Spleen (tissue), 11 donors: Measurements from ENCODE around the gene TMEM176B. TPM values are rescaled to one million over a fixed set of nuclear protein-coding genes. Genes with fewer than 3 reads are reported as not detected.

Experiments used
- DNase-seq: peaks from one replicate; pipeline ENCODE4 v3.0.0-alpha.2; 2020
- H3K27ac ChIP-seq, 8 donors: fragments of 200-600 bp; sonication (generic) in 7 of 8; 1 replicate in 4 of 8; 2 replicates in 4 of 8; pipeline versions ENCODE4 v1.5.0 to v1.8.0; 2016 to 2021; ENCODE audit warnings: inconsistent platforms in 4 of 8, mild to moderate bottlenecking in 4 of 8, moderate library complexity in 1 of 8
- H3K27me3 ChIP-seq, 7 donors: fragments of 200-600 bp; sonication (generic) in 6 of 7; replicated peaks in 1 of 7; 1 replicate in 4 of 7; 2 replicates in 3 of 7; pipeline versions ENCODE4 v1.5.0 to v1.8.0; 2016 to 2021; ENCODE audit warnings: inconsistent platforms in 3 of 7, mild to moderate bottlenecking in 1 of 7
- H3K36me3 ChIP-seq, 6 donors: fragments of 200-600 bp; sonication (generic) in 5 of 6; 1 replicate in 4 of 6; 2 replicates in 2 of 6; pipeline versions ENCODE4 v1.5.0 to v1.8.0; 2016 to 2021; ENCODE audit warnings: inconsistent platforms in 2 of 6
- H3K4me1 ChIP-seq, 6 donors: fragments of 200-600 bp; sonication (generic) in 5 of 6; 1 replicate in 3 of 6; 2 replicates in 3 of 6; pipeline versions ENCODE4 v1.5.0 to v1.8.0; 2016 to 2021; ENCODE audit warnings: inconsistent platforms in 3 of 6
- H3K4me3 ChIP-seq, 8 donors: fragments of 200-600 bp; sonication (generic) in 7 of 8; 1 replicate in 4 of 8; 2 replicates in 4 of 8; pipeline versions ENCODE4 v1.5.0 to v1.8.0; 2016 to 2021; ENCODE audit warnings: inconsistent platforms in 4 of 8, mild to moderate bottlenecking in 4 of 8, moderate library complexity in 2 of 8
- H3K9me3 ChIP-seq, 8 donors: fragments of 200-600 bp; sonication (generic) in 7 of 8; 1 replicate in 4 of 8; 2 replicates in 4 of 8; pipeline versions ENCODE4 v1.5.0 to v1.8.0; 2016 to 2021; ENCODE audit warnings: inconsistent platforms in 4 of 8
- CTCF ChIP-seq, 11 experiments: fragments of 200-600 bp in 7 of 11; fragments of 450-650 bp in 4 of 11; sonication (generic) in 4 of 11; IDR thresholded peaks in 8 of 11; conservative IDR thresholded peaks in 3 of 11; 1 replicate in 7 of 11; 2 replicates in 4 of 11; pipeline versions ENCODE4 v1.4.0 to v1.8.0; 2016 to 2021; ENCODE audit warnings: antibody characterized with exemption in 11 of 11, inconsistent platforms in 4 of 11, mild to moderate bottlenecking in 1 of 11
- POLR2A ChIP-seq, 3 donors: fragments of 450-650 bp; IDR thresholded peaks; one replicate each; pipeline ENCODE4 v1.5.1; 2017; ENCODE audit warnings: antibody characterized with exemption in 3 of 3, mild to moderate bottlenecking in 1 of 3
- POLR2AphosphoS5 ChIP-seq, 3 donors: sonication (generic); formaldehyde crosslinking; IDR thresholded peaks; one replicate each; pipeline ENCODE4 v1.5.1; 2017; ENCODE audit warnings: antibody characterized with exemption in 3 of 3
- WGBS, 5 donors: extraction: QIAGEN DNeasy Blood & Tissue Kit in 3 of 5; methylation state at CpG; one replicate each; pipeline versions ENCODE4 v1.1.5 to v1.1.7; 2013 to 2018; 5-methylcytosine and 5-hydroxymethylcytosine counted together
- intact Hi-C: fragments of 100-400 bp; cut with DNase I; formaldehyde crosslinking; loops from one replicate; pipeline ENCODE4 v1.15.0; 2023; ENCODE audit warnings: low total_unique reads
- polyA plus RNA-seq, 3 donors: library from polyadenylated mRNA; stranded (reverse); fragments of 200-250 nt; gene quantifications; one replicate each; pipeline ENCODE4 v1.2.1, GENCODE V29; 2013
- total RNA-seq, 7 donors: library from RNA; depleted of rRNA in 3 of 7; stranded (reverse); fragments of >200 nt in 3 of 7; fragmentation: NEBNext Ultra II Directional in 4 of 7; extraction: Animal tissue kit (Norgen Biotek cat#: 25700) in 4 of 7; gene quantifications; one replicate each; pipeline versions ENCODE4 v1.1.0 to v1.2.1, GENCODE V29; 2016 to 2021
- donor health status: healthy with polysubstance abuse.
- donor health status: DM: no; HTN: no; CAD: no; lungs with moderate emphysema.
- donor health status: DM: no; HTN: no; CAD: no.
- donor health status: Bipolar disorder and iron deficiency.
- donor health status: healthy.
- donor health status: DM: no; HTN: no; CAD: no.
- donor health status: DM: yes; HTN: yes; CAD: no.

The TMEM176B gene
- total and polyA plus RNA-seq, 10 donors, result 56.1 to 107 (median 82.2) TPM

GRCh38 chr7:150797661-150798060, 2.5 kb downstream of the TMEM176B start:
- H3K36me3 ChIP-seq, result no peaks in the 10 kb centered on the region
- WGBS, 5 donors, result 66 to 84% (median 74%) methylated on average over 4 of the region's 4 CpGs
- no peak for DNase-seq
- no peak overlapping the region for H3K4me3 ChIP-seq
- peaks cover 0 to 6% (median 0%) of the 10 kb centered on the region in 8 donors for H3K9me3 ChIP-seq
- H3K27ac ChIP-seq, result no peak overlapping the region
- intact Hi-C loops, result no loop called here
- peaks cover 0 to 29% (median 20%) of the 10 kb centered on the region in 6 donors for H3K4me1 ChIP-seq
- peaks cover 3 to 85% (median 35%) of the 10 kb centered on the region in 7 donors for H3K27me3 ChIP-seq
- no peak for TF ChIP-seq CTCF (IDR thresholded peaks at IDR 0.05 in 8 of 11, conservative IDR thresholded peaks at IDR 0.05 in 3 of 11)
- no peak for TF ChIP-seq POLR2AphosphoS5 (IDR thresholded peaks at IDR 0.05)
- TF ChIP-seq POLR2A (IDR thresholded peaks at IDR 0.05), result no peak

GRCh38 chr7:150793569-150794238, 6.5 kb downstream of the TMEM176B start:
- DNase-seq, result no peak
- H3K4me1 ChIP-seq, result peaks cover 0 to 12% (median 3%) of the 10 kb centered on the region in 6 donors
- intact Hi-C loops, result no loop called here
- H3K36me3 ChIP-seq, result peaks cover 0 to 10% (median 0%) of the 10 kb centered on the region in 6 donors
- peaks cover 0 to 54% (median 0%) of the 10 kb centered on the region in 7 donors for H3K27me3 ChIP-seq
- H3K27ac ChIP-seq, result no peak overlapping the region
- H3K4me3 ChIP-seq, result no peak overlapping the region
- 87 to 94% (median 89%) methylated on average over 6 of the region's 6 CpGs for WGBS, 5 donors
- TF ChIP-seq CTCF (IDR thresholded peaks at IDR 0.05 in 8 of 11, conservative IDR thresholded peaks at IDR 0.05 in 3 of 11) (no peak), POLR2AphosphoS5 (IDR thresholded peaks at IDR 0.05) (no peak), POLR2A (IDR thresholded peaks at IDR 0.05) (no peak)
- H3K9me3 ChIP-seq, result peaks cover 0 to 6% (median 0%) of the 10 kb centered on the region in 8 donors

- no peak for TF ChIP-seq CTCF (IDR thresholded peaks at IDR 0.05 in 8 of 11, conservative IDR thresholded peaks at IDR 0.05 in 3 of 11)
- no peak for TF ChIP-seq POLR2A (IDR thresholded peaks at IDR 0.05)
- no peak for TF ChIP-seq POLR2AphosphoS5 (IDR thresholded peaks at IDR 0.05)
- H3K4me3 ChIP-seq, result no peak overlapping the region
- H3K27me3 ChIP-seq, result peaks cover 0 to 37% (median 0%) of the 10 kb centered on the region in 7 donors
- WGBS, 5 donors, result 84 to 88% (median 87%) methylated on average over 12 of the region's 12 CpGs
- peaks cover 0 to 6% (median 0%) of the 10 kb centered on the region in 8 donors for H3K9me3 ChIP-seq
- no peak for DNase-seq
- intact Hi-C loops, result no loop called here
- peaks cover 0 to 10% (median 0%) of the 10 kb centered on the region in 6 donors for H3K36me3 ChIP-seq
- H3K4me1 ChIP-seq, result peaks cover 5 to 25% (median 17%) of the 10 kb centered on the region in 6 donors
- H3K27ac ChIP-seq, result no peak overlapping the region
Observed at GRCh38 chr7:150791746-150792452, 8.3 kb downstream of the TMEM176B start.

- Histone ChIP-seq H3K4me1 (peaks cover 8 to 30% (median 21%) of the 10 kb centered on the region in 6 donors), H3K27ac (no peak overlapping the region), H3K36me3 (peaks cover 0 to 10% (median 0%) of the 10 kb centered on the region in 6 donors), H3K4me3 (no peak overlapping the region), H3K9me3 (peaks cover 0 to 6% (median 0%) of the 10 kb centered on the region in 8 donors), H3K27me3 (peaks cover 0 to 31% (median 0%) of the 10 kb centered on the region in 7 donors)
- WGBS, 5 donors, result 83 to 95% (median 85%) methylated on average over 5 of the region's 5 CpGs
- TF ChIP-seq POLR2A (IDR thresholded peaks at IDR 0.05) (no peak), CTCF (IDR thresholded peaks at IDR 0.05 in 8 of 11, conservative IDR thresholded peaks at IDR 0.05 in 3 of 11) (no peak), POLR2AphosphoS5 (IDR thresholded peaks at IDR 0.05) (no peak)
- DNase-seq, result no peak
- intact Hi-C loops, result no loop called here
Observed at GRCh38 chr7:150791304-150791703, 8.9 kb downstream of the TMEM176B start.
